ENCODE measurements around the gene RASGRP1. TPM values are rescaled to one million over a fixed set of nuclear protein-coding genes. Genes with fewer than 3 reads are reported as not detected.
"Not testable (repeated sequence)": the region's sequence is repeated elsewhere in the genome, so short reads cannot be mapped to it uniquely, and the experiment has no call there.

RASGRP1 gene
- total and polyA plus RNA-seq, 2 donors (not counting 1 experiment from before 2014, with no cell fraction given) = 1.6 TPM; not detected in 1

DNA sequence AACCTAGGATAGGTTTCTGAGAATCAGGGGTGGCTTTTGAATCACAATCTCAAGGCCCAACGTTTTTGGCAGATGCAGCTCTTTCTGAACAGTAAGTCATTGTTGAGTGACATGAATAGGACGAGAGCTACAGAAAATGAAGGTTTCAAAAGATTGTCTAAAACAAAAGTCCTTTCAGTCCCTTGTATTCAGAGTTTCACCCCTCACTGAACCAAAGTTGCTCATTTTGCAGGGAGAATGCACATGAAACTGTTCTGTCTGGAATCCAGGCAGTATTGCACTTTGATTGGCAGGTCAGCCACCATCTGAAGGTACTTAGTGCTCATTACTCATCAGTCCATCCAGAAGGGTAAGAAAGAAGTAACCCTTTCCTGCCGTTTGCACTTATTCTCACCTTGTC, 24.1 kb upstream of the RASGRP1 start:
- DNase-seq (ENCODE audit: low read depth in 2 of 2) = peak in 1 of 2 donors; percentile 38
- H3K4me3 ChIP-seq (replicated peaks in 1 of 4; ENCODE audit: control extremely low read depth in 1 of 4, insufficient read depth in 1 of 4, low read depth in 3 of 4, low read length in 4 of 4) = no peak overlapping the region
- no peak overlapping the region for H3K4me2 ChIP-seq (ENCODE audit: extremely low read depth, insufficient read depth, low read length)
- no peaks in the 10 kb centered on the region for H3K4me1 ChIP-seq (ENCODE audit: control insufficient read depth, extremely low read depth, insufficient read depth, low read length)
- no peaks in the 10 kb centered on the region for H3K36me3 ChIP-seq (ENCODE audit: control insufficient read depth, insufficient read depth, low read length)
- H2AFZ ChIP-seq (ENCODE audit: low read length) = no peak overlapping the region
- H3K27me3 ChIP-seq (ENCODE audit: control insufficient read depth, insufficient read depth, low read length) = peaks cover 6% of the 10 kb centered on the region
- no peaks in the 10 kb centered on the region for H3K79me2 ChIP-seq (ENCODE audit: control insufficient read depth, insufficient read depth, low read length)
- H4K20me1 ChIP-seq (ENCODE audit: control insufficient read depth, extremely low read depth, insufficient read depth, low read length) = no peaks in the 10 kb centered on the region
- no peak overlapping the region for H3K27ac ChIP-seq (ENCODE audit: insufficient read depth, low read length)
- TF ChIP-seq EZH2 (IDR thresholded peaks at IDR 0.05; ENCODE audit: low read length, missing control alignments) = no peak
- TF ChIP-seq, protein P1, sequence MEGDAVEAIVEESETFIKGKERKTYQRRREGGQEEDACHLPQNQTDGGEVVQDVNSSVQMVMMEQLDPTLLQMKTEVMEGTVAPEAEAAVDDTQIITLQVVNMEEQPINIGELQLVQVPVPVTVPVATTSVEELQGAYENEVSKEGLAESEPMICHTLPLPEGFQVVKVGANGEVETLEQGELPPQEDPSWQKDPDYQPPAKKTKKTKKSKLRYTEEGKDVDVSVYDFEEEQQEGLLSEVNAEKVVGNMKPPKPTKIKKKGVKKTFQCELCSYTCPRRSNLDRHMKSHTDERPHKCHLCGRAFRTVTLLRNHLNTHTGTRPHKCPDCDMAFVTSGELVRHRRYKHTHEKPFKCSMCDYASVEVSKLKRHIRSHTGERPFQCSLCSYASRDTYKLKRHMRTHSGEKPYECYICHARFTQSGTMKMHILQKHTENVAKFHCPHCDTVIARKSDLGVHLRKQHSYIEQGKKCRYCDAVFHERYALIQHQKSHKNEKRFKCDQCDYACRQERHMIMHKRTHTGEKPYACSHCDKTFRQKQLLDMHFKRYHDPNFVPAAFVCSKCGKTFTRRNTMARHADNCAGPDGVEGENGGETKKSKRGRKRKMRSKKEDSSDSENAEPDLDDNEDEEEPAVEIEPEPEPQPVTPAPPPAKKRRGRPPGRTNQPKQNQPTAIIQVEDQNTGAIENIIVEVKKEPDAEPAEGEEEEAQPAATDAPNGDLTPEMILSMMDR (conservative IDR thresholded peaks at IDR 0.05 in 1 of 2, IDR thresholded peaks at IDR 0.05 in 1 of 2; ENCODE audit: low read depth in 1 of 2, low read length in 2 of 2) = no peak
- H3K9me3 ChIP-seq (ENCODE audit: control insufficient read depth, insufficient read depth, low read depth, low read length) = no peaks in the 10 kb centered on the region
- no peak overlapping the region for H3K9ac ChIP-seq (ENCODE audit: insufficient read depth, low read length)

DNA sequence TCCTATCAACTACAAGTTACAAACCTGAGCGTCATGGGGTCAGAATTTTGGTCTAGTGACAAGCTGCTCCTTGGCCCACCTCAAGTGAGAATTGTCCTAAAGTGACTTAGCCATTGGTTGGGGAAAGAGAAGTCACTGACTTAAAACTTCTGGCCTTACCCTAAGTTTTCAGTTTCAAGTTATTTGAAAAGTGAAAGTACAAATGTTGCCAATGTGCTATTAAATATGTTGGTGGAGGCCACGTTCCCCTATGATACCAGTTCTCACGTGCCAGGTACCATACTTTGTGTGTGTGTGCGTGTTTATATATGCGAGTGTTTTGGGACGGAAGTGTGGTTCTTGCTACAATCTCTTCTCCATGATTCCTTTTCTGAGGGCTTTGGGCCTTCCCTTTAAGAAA, 22.6 kb upstream of the RASGRP1 start:
- Histone ChIP-seq H3K9ac (ENCODE audit: insufficient read depth, low read length) (no peak overlapping the region), H3K4me2 (ENCODE audit: extremely low read depth, insufficient read depth, low read length) (no peak overlapping the region), H3K27me3 (ENCODE audit: control insufficient read depth, insufficient read depth, low read length) (peaks cover 6% of the 10 kb centered on the region), H3K9me3 (ENCODE audit: control insufficient read depth, insufficient read depth, low read depth, low read length) (no peaks in the 10 kb centered on the region), H2AFZ (ENCODE audit: low read length) (no peak overlapping the region), H4K20me1 (ENCODE audit: control insufficient read depth, extremely low read depth, insufficient read depth, low read length) (no peaks in the 10 kb centered on the region), H3K36me3 (ENCODE audit: control insufficient read depth, insufficient read depth, low read length) (no peaks in the 10 kb centered on the region), H3K4me1 (ENCODE audit: control insufficient read depth, extremely low read depth, insufficient read depth, low read length) (no peaks in the 10 kb centered on the region), H3K4me3 (replicated peaks in 1 of 4; ENCODE audit: control extremely low read depth in 1 of 4, insufficient read depth in 1 of 4, low read depth in 3 of 4, low read length in 4 of 4) (no peak overlapping the region), H3K27ac (ENCODE audit: insufficient read depth, low read length) (no peak overlapping the region), H3K79me2 (ENCODE audit: control insufficient read depth, insufficient read depth, low read length) (no peaks in the 10 kb centered on the region)
- TF ChIP-seq EZH2 (IDR thresholded peaks at IDR 0.05; ENCODE audit: low read length, missing control alignments) = no peak
- TF ChIP-seq, protein P1 (conservative IDR thresholded peaks at IDR 0.05 in 1 of 2, IDR thresholded peaks at IDR 0.05 in 1 of 2; ENCODE audit: low read depth in 1 of 2, low read length in 2 of 2) = no peak
- DNase-seq (ENCODE audit: low read depth in 2 of 2) = no peak

DNA sequence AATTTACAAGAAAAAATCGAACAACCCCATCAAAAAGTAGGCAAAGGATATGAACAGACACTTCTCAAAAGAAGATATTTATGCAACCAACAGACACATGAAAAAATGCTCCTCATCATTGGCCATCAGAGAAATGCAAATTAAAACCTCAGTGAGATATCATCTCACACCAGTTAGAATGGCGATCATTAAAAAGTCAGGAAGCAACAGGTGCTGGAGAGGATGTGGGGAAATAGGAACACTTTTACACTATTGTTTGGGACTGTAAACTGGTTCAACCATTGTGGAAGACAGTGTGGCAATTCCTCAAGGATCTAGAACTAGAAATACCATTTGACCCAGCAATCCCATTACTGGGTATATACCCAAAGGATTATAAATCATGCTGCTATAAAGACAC, 21.4 kb upstream of the RASGRP1 start:
- not testable (repeated sequence) for H3K9ac ChIP-seq (ENCODE audit: insufficient read depth, low read length); H3K36me3 ChIP-seq (ENCODE audit: control insufficient read depth, insufficient read depth, low read length); H3K4me3 ChIP-seq (replicated peaks in 1 of 4; ENCODE audit: control extremely low read depth in 1 of 4, insufficient read depth in 1 of 4, low read depth in 3 of 4, low read length in 4 of 4); H3K4me2 ChIP-seq (ENCODE audit: extremely low read depth, insufficient read depth, low read length); H3K27ac ChIP-seq (ENCODE audit: insufficient read depth, low read length); H2AFZ ChIP-seq (ENCODE audit: low read length); H3K79me2 ChIP-seq (ENCODE audit: control insufficient read depth, insufficient read depth, low read length); H4K20me1 ChIP-seq (ENCODE audit: control insufficient read depth, extremely low read depth, insufficient read depth, low read length); DNase-seq (ENCODE audit: low read depth in 2 of 2); H3K9me3 ChIP-seq (ENCODE audit: control insufficient read depth, insufficient read depth, low read depth, low read length); H3K27me3 ChIP-seq (ENCODE audit: control insufficient read depth, insufficient read depth, low read length); H3K4me1 ChIP-seq (ENCODE audit: control insufficient read depth, extremely low read depth, insufficient read depth, low read length)

All from fibroblast of lung (primary cell).